Stimulated activated CD8-positive, alpha-beta memory T cell treated with anti-CD3 and anti-CD28 coated beads, Interleukin-2, amount 100 ng/mL, for 48 hours (primary cell): ENCODE measurements around the gene PYM1.
A peak's percentile ranks its signal among the peaks of the same experiment; 100 is the strongest.

Experiments
- DNase-seq, 2 donors: peaks; one replicate each; pipeline ENCODE4 v3.0.0-alpha.2; 2020; ENCODE audit warnings: low read depth in 2 of 2

Gene PYM1

GRCh38 chr12:55927588-55928502 lies at the start of gene PYM1:
Gene PYM1, minus strand, starts transcription at chr12:55927894. Its CDS starts 133 bp downstream, at chr12:55927761.
- DNase-seq: peak; percentile 51 to 58

DNA sequence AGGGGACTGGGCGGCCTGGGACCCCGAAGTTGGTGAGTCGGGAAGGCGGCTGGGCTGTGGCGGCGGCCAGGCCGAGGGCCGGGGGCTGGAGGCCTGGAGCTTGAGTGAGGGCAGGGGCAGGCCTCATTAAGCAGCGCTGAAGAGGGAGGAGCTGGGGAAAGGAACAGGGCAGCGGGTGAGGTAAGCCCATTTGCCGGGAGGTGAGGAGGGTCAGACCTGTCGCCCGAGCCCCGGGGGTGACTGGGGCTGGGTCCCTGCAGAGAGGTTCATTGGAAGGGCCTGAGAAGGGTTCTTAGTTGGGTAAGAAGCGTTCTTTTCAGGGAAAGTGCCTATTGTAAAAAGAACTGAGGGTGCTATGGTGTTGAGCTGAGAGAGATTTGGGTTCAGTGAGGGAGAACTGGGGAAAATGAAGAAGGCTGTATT lies 46.6 kb upstream of the PYM1 start:
- DNase-seq: peak in 1 of 2 donors; percentile 11

DNA sequence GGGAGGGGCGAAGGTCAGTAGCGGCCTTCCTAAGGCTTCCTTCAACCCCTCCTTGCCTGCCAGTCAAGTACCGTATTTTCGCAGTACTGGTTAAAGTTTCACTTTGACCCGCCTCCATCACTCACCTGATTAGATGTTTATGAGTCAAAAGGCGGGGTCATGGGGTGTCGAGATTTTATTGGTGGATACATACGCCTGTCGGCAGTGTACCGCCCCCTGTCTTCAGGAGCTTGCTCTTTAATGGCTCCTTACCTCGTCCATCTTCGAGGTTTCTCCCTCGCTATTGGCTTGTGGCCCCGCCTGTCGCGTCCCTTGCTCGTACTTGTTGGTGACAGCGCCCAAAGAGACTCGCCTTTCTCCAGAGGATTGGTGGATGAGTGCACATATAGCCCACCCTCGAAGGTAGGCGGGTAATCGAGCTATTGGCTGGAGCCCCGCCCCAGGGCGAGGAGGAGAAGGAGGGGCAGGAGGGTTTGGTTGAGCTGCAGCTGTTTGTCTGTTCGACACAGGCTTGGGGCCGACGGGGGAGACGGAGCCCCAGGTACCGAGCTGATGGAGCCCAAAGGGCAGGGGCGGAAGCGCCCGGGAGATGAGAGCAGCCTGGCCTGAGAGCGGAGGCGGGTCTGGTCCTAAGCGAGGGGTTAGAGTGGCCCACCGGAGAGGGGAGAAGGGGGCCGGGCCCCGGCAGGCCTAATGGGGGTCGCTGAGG lies 46.1 kb upstream of the PYM1 start, which contains the start of gene RAB5B:
Gene RAB5B, plus strand, starts transcription at position 480 of the 709 bp plus-strand sequence. CDS start 12,883 bp downstream, outside the sequence.
- peak; percentile 90 to 96 for DNase-seq

- no peak for DNase-seq
These were observed 45.4 kb upstream of the PYM1 start for GRCh38 chr12:55972911-55973598.

GRCh38 chr12:55972456-55972855 lies 44.8 kb upstream of the PYM1 start:
- no peak for DNase-seq

GRCh38 chr12:55972042-55972441 lies 44.3 kb upstream of the PYM1 start:
- no peak for DNase-seq

GRCh38 chr12:55970775-55971174 lies 43.1 kb upstream of the PYM1 start:
- no peak for DNase-seq

DNA sequence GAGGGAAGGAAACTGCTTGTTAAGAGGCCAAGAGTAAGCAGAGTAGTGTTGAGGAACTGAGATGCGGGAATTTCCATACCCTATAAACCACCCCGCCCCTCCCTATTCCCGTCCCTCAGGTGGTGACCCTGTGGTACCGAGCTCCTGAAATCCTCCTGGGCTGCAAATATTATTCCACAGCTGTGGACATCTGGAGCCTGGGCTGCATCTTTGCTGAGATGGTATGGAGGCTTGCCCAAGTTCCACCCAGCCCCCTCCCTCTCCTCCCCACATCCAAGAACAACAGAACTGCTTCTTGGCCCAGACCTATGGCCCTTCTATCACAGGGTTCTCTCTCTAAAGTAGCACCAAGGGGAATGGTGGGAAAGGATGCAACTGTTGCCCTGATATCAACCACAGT lies 41.7 kb upstream of the PYM1 start:
- no peak for DNase-seq

GRCh38 chr12:55966408-55967281 lies 39.0 kb upstream of the PYM1 start, which contains the start of gene CDK2:
Gene CDK2, plus strand, starts transcription at chr12:55966830. Its CDS starts 179 bp downstream, at chr12:55967009.
- DNase-seq: peak; percentile 89 to 94

DNA sequence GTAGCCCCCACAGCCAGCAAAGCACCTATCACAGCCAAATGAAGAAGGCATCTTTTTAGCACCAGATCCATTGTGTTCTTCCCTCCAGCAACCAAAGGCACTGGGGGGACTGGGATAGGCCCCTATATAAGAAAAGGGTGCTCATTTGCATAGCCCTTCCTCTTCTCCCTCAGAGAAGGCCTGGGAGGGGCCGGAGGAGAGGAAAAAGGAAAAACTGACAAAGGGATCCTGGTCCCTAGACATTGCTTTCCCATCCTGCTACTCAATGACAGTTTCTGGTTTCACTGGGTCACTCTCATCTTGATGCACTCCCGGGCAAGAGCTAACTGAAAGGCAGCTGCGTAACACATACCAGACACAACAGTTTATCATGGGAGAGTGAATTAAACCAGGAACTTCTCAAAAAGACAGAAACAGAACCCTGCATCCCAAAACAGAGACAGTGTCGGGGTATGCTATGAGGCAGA lies 38.3 kb upstream of the PYM1 start, which contains the start of gene PMEL:
Gene PMEL, minus strand, starts transcription at position 102 of the 467 bp plus-strand sequence. Its CDS starts 31 bp downstream, at position 71.
- no peak for DNase-seq

DNA sequence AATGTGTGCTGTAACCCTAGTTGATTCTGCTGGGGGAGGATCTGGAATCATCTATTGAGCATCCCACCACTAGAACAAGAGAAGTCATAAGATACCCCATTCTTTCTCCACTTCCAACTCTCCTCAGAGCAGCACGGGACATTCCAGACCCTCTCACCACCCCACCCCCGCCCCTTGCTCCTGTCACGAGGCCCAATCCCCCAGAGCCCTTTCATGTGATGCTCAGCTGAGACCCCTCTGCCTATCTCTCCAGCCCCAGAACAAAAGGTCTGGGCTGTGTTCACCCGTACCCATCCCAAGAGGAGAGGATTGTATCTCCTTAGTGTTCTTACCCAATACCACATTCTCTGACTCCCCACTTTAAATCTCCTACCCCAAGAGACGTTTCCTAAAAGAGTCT lies 37.5 kb upstream of the PYM1 start:
- DNase-seq: no peak

DNA sequence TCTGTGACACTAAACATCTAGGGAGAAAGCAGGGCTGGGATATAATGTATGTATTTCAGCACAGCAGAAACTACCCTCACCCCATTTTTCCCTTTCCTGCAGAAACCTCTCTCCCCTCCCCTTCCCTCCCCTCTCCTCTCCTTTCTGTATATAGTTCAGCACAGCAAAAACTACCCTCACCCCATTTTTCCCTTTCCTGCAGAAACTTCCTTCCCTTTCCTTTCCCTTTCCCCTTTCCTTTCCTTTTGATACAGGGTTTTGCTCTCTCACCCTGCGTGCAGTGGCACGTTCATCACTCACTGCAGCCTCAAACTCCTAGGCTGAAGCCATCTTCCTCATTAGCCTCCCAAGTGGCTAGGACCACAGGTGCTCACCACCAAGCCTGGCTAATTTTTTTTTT lies 36.1 kb upstream of the PYM1 start:
- DNase-seq: no peak

- no peak for DNase-seq
These were observed 29.6 kb upstream of the PYM1 start for GRCh38 chr12:55957106-55957859.

DNA sequence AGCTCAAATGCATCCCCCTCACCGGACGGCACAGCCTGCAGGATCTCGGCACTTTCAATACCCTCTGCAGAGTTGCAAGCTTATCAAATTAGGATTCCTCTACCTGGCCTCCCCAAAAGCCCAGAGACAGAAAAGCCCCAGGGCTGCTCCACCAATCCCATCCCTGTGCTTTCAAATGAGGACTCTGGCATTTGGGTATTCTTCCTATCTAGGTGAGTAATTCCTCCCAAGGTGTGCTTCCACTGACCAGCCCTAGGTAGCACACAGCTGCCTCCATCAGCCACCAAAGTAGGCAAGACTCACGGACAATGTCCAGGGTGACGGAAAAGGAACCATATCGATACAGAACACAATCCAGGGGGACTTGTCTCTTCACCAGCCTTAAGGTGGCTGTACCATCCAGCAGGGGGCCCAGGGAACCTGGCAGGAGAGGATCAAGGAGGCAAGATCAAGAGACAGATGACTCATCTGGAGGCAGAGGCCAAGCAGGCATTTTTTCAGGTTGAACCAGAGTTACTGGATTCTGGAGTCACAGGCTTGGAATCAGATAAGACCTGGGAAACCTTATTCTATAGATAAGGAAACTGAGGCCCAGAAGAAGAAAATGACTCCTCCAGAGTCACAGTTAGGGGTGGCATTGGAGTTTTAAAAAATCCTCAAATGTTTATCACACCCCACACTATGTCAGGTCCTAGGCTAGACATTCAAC lies 28.3 kb upstream of the PYM1 start:
- DNase-seq: peak in 1 of 2 donors; percentile 42

- no peak for DNase-seq
These were observed 27.6 kb upstream of the PYM1 start for GRCh38 chr12:55955344-55955743.

GRCh38 chr12:55946553-55946952 lies 18.9 kb upstream of the PYM1 start:
- DNase-seq: no peak

DNA sequence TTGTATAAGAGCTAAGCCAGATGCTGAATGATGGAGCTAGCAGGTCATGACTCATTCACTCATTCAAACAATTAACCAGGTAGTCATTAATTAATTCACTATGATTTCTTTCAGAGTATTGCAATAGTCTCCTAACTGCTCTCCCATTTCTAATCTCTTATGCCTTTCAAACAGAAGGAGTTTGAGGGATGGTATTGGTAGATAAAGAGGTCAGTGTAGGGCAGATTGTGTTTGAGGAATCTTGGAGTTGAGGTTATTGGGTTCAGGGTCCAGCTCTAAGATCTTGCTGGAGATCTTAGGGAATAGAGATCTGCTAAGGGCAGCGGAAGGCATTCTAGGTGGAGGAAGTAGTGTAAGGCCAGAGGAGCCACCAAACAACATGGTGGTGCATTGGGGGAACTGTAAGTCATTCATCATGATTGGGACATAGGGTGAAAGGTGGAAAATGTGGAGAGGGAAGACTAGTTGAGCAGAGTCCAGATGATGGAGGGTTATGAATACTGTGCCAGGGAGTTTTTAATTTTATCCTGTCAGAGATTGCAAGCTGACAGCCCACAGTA lies 15.0 kb upstream of the PYM1 start:
- no peak for DNase-seq

DNA sequence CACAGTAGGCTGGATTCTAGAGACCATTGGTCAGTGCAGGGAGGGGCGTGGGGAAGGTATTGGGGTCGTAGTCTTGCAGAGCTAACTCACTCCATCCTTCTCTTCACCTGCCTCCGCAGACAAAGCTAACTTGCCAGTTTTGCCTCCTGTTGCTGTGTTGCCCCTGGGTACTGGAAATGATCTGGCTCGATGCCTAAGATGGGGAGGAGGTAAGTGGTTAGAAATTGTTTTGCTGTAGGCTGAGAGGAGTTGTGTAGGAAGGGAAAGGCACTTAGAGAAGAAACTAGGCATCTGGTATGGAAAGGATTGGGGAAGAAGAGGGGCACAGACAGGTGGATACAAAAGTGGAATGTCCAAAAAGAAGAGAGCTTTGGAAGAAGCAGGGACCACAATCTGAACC lies 14.4 kb upstream of the PYM1 start:
- no peak for DNase-seq
